ENCODE results near the gene GRIK3.

GRIK3 gene

DNA sequence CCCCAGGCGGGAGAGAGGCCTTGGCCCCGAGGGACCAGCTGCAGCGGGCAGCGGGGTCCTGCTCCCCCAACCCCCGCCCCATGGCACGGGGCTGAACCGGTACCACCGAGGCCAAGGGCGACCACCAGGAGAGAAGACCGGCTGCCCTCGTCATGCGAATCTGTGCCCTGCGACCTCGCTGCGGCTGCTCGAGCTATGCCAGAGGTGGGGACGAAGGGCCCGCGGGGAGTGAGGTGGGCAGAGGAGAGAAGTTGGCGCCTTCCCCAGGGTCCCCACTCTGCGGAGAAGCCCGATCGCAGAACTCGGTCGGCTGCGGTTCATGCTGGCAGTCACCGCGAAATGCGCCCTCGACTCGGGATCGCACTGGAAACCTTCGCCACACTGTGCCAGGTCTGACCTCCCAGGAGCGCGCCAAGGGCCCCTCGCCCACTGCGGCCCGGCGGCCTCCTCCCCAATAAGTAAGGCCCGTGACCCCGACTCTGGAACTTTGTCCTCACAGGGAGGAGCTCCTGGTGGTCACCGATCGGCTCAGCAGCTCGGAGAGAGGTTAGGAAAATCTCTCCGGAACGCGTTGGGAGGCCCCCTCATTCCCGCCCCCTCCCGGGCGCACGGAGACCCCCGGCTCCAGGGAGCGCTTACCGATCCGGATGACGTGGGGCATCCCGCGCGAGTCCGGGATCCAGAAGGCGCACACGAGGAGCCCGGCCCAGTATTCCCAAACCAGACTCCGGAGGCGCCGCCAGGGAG is 787 bp downstream of the GRIK3 start:
- no peak overlapping the region for H4K91ac ChIP-seq (ENCODE audit: low read length)
- 2% methylated on average over 62 of the region's 66 CpGs for WGBS
- no peak overlapping the region for H3K4ac ChIP-seq (ENCODE audit: low read depth in 1 of 2, low read length in 2 of 2)

DNA sequence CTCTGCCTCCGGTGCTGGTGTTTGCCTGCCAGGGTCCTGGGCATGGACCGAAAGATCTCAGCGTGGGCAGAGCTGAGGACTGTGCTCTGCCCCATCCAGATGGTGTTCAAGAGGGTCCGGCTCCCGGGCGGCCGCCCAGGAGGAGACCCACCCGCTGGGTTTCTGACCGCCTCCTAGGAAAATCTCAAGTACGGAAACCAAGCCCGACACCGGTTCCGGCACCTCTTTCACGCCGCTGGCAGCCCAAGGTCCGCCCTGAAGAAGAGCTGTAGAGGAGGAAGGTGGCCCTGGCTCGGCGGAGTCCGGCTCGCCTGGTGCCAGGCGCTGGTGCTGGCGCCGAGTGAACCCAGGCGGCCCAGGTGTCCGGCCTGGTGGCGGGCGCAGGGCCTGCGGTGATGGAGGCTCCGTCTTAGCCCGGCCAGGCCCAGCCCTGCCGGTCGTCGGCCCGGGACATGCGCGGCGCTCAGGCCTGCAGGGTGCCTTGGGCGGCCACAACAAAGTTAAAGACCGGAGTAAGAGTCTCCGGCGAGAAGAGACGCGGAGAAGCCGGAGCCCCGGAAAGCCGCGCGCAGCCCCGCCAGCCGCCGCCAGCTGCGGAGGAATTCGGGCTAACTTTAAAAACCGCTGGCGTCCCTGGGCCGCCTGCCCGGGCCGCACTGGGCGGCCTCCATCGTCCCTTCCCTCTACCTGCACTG is 1.5 kb downstream of the GRIK3 start:
- Histone ChIP-seq H3K36me3 (ENCODE audit: control insufficient read depth in 1 of 2, insufficient read depth in 2 of 2, low read depth in 1 of 2, low read length in 2 of 2) (no peaks in the 10 kb centered on the region), H3K23ac (ENCODE audit: low read length in 2 of 2) (no peak overlapping the region), H2AK5ac (ENCODE audit: low read length, severe bottlenecking) (no peak overlapping the region), H3K4me1 (ENCODE audit: control insufficient read depth, insufficient read depth, low read depth, low read length) (peaks cover 14% of the 10 kb centered on the region), H3K9me3 (ENCODE audit: control insufficient read depth, low read length) (no peaks in the 10 kb centered on the region), H3K18ac (ENCODE audit: low read depth in 1 of 2, low read length in 2 of 2) (no peak overlapping the region), H3K9ac (ENCODE audit: low read length) (no peak overlapping the region), H2BK12ac (ENCODE audit: low read length in 2 of 2) (no peak overlapping the region), H3K4me2 (ENCODE audit: low read length, poor library complexity, severe bottlenecking) (no peak overlapping the region), H3K14ac (ENCODE audit: low read length in 2 of 2) (no peak overlapping the region), H3K79me1 (replicated peaks; ENCODE audit: low read length, poor library complexity, severe bottlenecking) (no peaks in the 10 kb centered on the region), H4K8ac (ENCODE audit: low read length) (no peak overlapping the region), H2BK120ac (ENCODE audit: low read depth, low read length) (no peak overlapping the region), H2BK5ac (ENCODE audit: low read depth, low read length, poor library complexity, severe bottlenecking) (no peak overlapping the region), H4K91ac (ENCODE audit: low read length) (no peak overlapping the region), H3K4me3 (ENCODE audit: insufficient read depth in 1 of 2, low read depth in 1 of 2, low read length in 2 of 2) (no peak overlapping the region), H2BK15ac (ENCODE audit: low read depth, poor library complexity, severe bottlenecking) (no peak overlapping the region), H2AFZ (ENCODE audit: low read depth, low read length) (no peak overlapping the region), H3K27ac (ENCODE audit: low read length, poor library complexity, severe bottlenecking) (no peak overlapping the region), H3K4ac (ENCODE audit: low read depth in 1 of 2, low read length in 2 of 2) (no peak overlapping the region), H3K27me3 (ENCODE audit: control insufficient read depth in 1 of 2, insufficient read depth in 1 of 2, low read length in 2 of 2) (peaks cover 73 to 86% of the 10 kb centered on the region in 2 experiments)
- WGBS: 3% methylated on average over 57 of the region's 60 CpGs
- no peak for DNase-seq

More for the DNA sequence above, 787 bp downstream of the GRIK3 start:
- H2AK5ac ChIP-seq (ENCODE audit: low read length, severe bottlenecking): no peak overlapping the region
- H2BK5ac ChIP-seq (ENCODE audit: low read depth, low read length, poor library complexity, severe bottlenecking): no peak overlapping the region
- no peak overlapping the region for H3K18ac ChIP-seq (ENCODE audit: low read depth in 1 of 2, low read length in 2 of 2)
- peaks cover 14% of the 10 kb centered on the region for H3K4me1 ChIP-seq (ENCODE audit: control insufficient read depth, insufficient read depth, low read depth, low read length)
- H2BK15ac ChIP-seq (ENCODE audit: low read depth, poor library complexity, severe bottlenecking): no peak overlapping the region
- H3K79me1 ChIP-seq (replicated peaks; ENCODE audit: low read length, poor library complexity, severe bottlenecking): no peaks in the 10 kb centered on the region
- peaks cover 80 to 86% of the 10 kb centered on the region in 2 experiments for H3K27me3 ChIP-seq (ENCODE audit: control insufficient read depth in 1 of 2, insufficient read depth in 1 of 2, low read length in 2 of 2)
- no peaks in the 10 kb centered on the region for H3K36me3 ChIP-seq (ENCODE audit: control insufficient read depth in 1 of 2, insufficient read depth in 2 of 2, low read depth in 1 of 2, low read length in 2 of 2)
- H3K9ac ChIP-seq (ENCODE audit: low read length): no peak overlapping the region
- H3K4me3 ChIP-seq (ENCODE audit: insufficient read depth in 1 of 2, low read depth in 1 of 2, low read length in 2 of 2): no peak overlapping the region
- H2AFZ ChIP-seq (ENCODE audit: low read depth, low read length): no peak overlapping the region
- no peak overlapping the region for H3K27ac ChIP-seq (ENCODE audit: low read length, poor library complexity, severe bottlenecking)
- no peak for DNase-seq
- no peak overlapping the region for H2BK120ac ChIP-seq (ENCODE audit: low read depth, low read length)
- no peak overlapping the region for H3K4me2 ChIP-seq (ENCODE audit: low read length, poor library complexity, severe bottlenecking)
- no peak overlapping the region for H3K14ac ChIP-seq (ENCODE audit: low read length in 2 of 2)
- H3K23ac ChIP-seq (ENCODE audit: low read length in 2 of 2): no peak overlapping the region
- no peak overlapping the region for H2BK12ac ChIP-seq (ENCODE audit: low read length in 2 of 2)
- no peaks in the 10 kb centered on the region for H3K9me3 ChIP-seq (ENCODE audit: control insufficient read depth, low read length)
- no peak overlapping the region for H4K8ac ChIP-seq (ENCODE audit: low read length)

DNA sequence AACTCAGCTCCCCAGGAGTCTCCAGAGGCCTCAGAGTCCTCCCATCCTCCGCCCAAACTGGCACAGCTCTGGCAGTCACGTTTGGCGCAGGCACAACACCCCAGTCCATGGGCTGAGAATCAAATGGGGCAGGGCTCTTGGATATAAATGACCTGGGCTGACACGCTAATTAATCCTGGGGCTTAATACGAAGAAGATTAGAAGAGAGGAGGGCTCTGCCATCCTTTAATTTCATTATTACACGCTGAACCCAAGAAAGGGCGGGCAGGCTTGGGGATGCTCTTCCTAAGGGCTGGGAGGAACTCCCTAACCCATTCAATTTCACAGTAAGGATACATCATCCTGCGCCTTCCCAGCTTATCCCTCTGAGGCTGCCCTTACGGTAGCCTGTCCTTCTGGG is 2.4 kb downstream of the GRIK3 start:
- peaks cover 14% of the 10 kb centered on the region for H3K4me1 ChIP-seq (ENCODE audit: control insufficient read depth, insufficient read depth, low read depth, low read length)
- no peak overlapping the region for H3K4me2 ChIP-seq (ENCODE audit: low read length, poor library complexity, severe bottlenecking)
- no peak overlapping the region for H2BK5ac ChIP-seq (ENCODE audit: low read depth, low read length, poor library complexity, severe bottlenecking)
- no peak overlapping the region for H4K8ac ChIP-seq (ENCODE audit: low read length)
- H3K4me3 ChIP-seq (ENCODE audit: insufficient read depth in 1 of 2, low read depth in 1 of 2, low read length in 2 of 2): no peak overlapping the region
- H3K4ac ChIP-seq (ENCODE audit: low read depth in 1 of 2, low read length in 2 of 2): no peak overlapping the region
- no peak overlapping the region for H3K18ac ChIP-seq (ENCODE audit: low read depth in 1 of 2, low read length in 2 of 2)
- H3K36me3 ChIP-seq (ENCODE audit: control insufficient read depth in 1 of 2, insufficient read depth in 2 of 2, low read depth in 1 of 2, low read length in 2 of 2): no peaks in the 10 kb centered on the region
- H3K79me1 ChIP-seq (replicated peaks; ENCODE audit: low read length, poor library complexity, severe bottlenecking): no peaks in the 10 kb centered on the region
- no peak overlapping the region for H2BK12ac ChIP-seq (ENCODE audit: low read length in 2 of 2)
- no peaks in the 10 kb centered on the region for H3K9me3 ChIP-seq (ENCODE audit: control insufficient read depth, low read length)
- no peak overlapping the region for H2BK120ac ChIP-seq (ENCODE audit: low read depth, low read length)
- H3K23ac ChIP-seq (ENCODE audit: low read length in 2 of 2): no peak overlapping the region
- no peak overlapping the region for H2AFZ ChIP-seq (ENCODE audit: low read depth, low read length)
- no peak overlapping the region for H4K91ac ChIP-seq (ENCODE audit: low read length)
- H3K27me3 ChIP-seq (ENCODE audit: control insufficient read depth in 1 of 2, insufficient read depth in 1 of 2, low read length in 2 of 2): peaks cover 64 to 86% of the 10 kb centered on the region in 2 experiments
- no peak overlapping the region for H3K27ac ChIP-seq (ENCODE audit: low read length, poor library complexity, severe bottlenecking)
- H3K9ac ChIP-seq (ENCODE audit: low read length): no peak overlapping the region
- no peak for DNase-seq
- 44% methylated on average over 9 of the region's 9 CpGs for WGBS
- H2AK5ac ChIP-seq (ENCODE audit: low read length, severe bottlenecking): no peak overlapping the region
- no peak overlapping the region for H2BK15ac ChIP-seq (ENCODE audit: low read depth, poor library complexity, severe bottlenecking)
- H3K14ac ChIP-seq (ENCODE audit: low read length in 2 of 2): no peak overlapping the region

DNA sequence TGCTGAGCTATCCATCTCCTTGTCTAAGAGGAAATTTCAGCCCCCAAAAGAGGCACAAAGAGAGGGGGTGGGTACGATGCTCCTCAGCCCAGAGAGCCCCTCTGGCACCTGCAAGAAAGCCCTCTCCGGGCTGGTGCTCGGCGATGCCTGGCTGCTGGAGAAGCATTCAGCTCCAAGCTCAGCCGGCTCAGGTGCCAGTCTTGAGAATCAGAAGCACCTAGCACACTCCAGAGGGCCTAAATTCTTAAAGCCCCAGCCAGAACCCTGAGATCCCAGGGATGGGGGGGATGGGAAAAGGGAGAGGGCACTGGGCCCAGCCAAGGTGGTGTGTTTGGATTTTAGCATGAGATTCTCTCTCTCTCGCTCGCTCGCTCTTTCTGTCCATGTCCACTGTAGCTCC is 2.9 kb downstream of the GRIK3 start:
- Histone ChIP-seq H2AFZ (ENCODE audit: low read depth, low read length) (no peak overlapping the region), H2BK5ac (ENCODE audit: low read depth, low read length, poor library complexity, severe bottlenecking) (no peak overlapping the region), H3K14ac (ENCODE audit: low read length in 2 of 2) (no peak overlapping the region), H3K79me1 (replicated peaks; ENCODE audit: low read length, poor library complexity, severe bottlenecking) (no peaks in the 10 kb centered on the region), H2BK12ac (ENCODE audit: low read length in 2 of 2) (no peak overlapping the region), H3K27me3 (ENCODE audit: control insufficient read depth in 1 of 2, insufficient read depth in 1 of 2, low read length in 2 of 2) (peaks cover 59 to 82% of the 10 kb centered on the region in 2 experiments), H3K36me3 (ENCODE audit: control insufficient read depth in 1 of 2, insufficient read depth in 2 of 2, low read depth in 1 of 2, low read length in 2 of 2) (no peaks in the 10 kb centered on the region), H3K23ac (ENCODE audit: low read length in 2 of 2) (no peak overlapping the region), H3K18ac (ENCODE audit: low read depth in 1 of 2, low read length in 2 of 2) (no peak overlapping the region), H3K9ac (ENCODE audit: low read length) (no peak overlapping the region), H3K4ac (ENCODE audit: low read depth in 1 of 2, low read length in 2 of 2) (no peak overlapping the region), H3K27ac (ENCODE audit: low read length, poor library complexity, severe bottlenecking) (no peak overlapping the region), H4K91ac (ENCODE audit: low read length) (no peak overlapping the region), H2AK5ac (ENCODE audit: low read length, severe bottlenecking) (no peak overlapping the region), H3K4me2 (ENCODE audit: low read length, poor library complexity, severe bottlenecking) (no peak overlapping the region), H3K9me3 (ENCODE audit: control insufficient read depth, low read length) (no peaks in the 10 kb centered on the region), H4K8ac (ENCODE audit: low read length) (no peak overlapping the region), H2BK120ac (ENCODE audit: low read depth, low read length) (no peak overlapping the region), H3K4me3 (ENCODE audit: insufficient read depth in 1 of 2, low read depth in 1 of 2, low read length in 2 of 2) (no peak overlapping the region), H2BK15ac (ENCODE audit: low read depth, poor library complexity, severe bottlenecking) (no peak overlapping the region), H3K4me1 (ENCODE audit: control insufficient read depth, insufficient read depth, low read depth, low read length) (peaks cover 14% of the 10 kb centered on the region)
- DNase-seq: no peak
- 79% methylated on average over 8 of the region's 8 CpGs for WGBS

All from mesenchymal stem cell (in vitro differentiated cells and primary cell).